IMR-90 (cell line): ENCODE measurements around the gene TMTC2. TPM values are rescaled to one million over a fixed set of nuclear protein-coding genes. Genes with fewer than 3 reads are reported as not detected.

Experiments used
- ATAC-seq: fragments of 200-7000 bp; cut with Tn5 transposase; 2 replicates; pipeline ENCODE4 v1.9.1; 2020; ENCODE audit warnings: low read depth, mild to moderate bottlenecking, moderate library complexity
- BruUV-seq: library from RNA; stranded (reverse); fragments of 400-500 nt; replicated peaks from 2 replicates; lab custom pipeline; 2021; lab: Mats Ljungman, UMichigan
- CTCF ChIA-PET: fragments of 300-600 bp; formaldehyde crosslinking; extraction: SDS; loops from one replicate; lab custom pipeline; 2021; ENCODE audit warnings: antibody characterized with exemption; lab: Yijun Ruan, JAX
- POLR2A ChIA-PET: fragments of 300-600 bp; sonication (Branson Sonifier 250); formaldehyde crosslinking; loops from one replicate; lab custom pipeline; 2022; ENCODE audit warnings: antibody characterized with exemption; ENCODE audit not compliant: unreplicated experiment; lab: Charles Lee
- DNase-seq: peaks from one replicate; pipeline ENCODE4 v3.0.0; 2013
- H2AFZ ChIP-seq: replicated peaks from 2 replicates; pipeline ENCODE3; 2013; ENCODE audit warnings: low read length, mild to moderate bottlenecking; ENCODE audit not compliant: poor library complexity
- H2AK5ac ChIP-seq: 2 replicates; pipeline ENCODE4 v1.6.1; 2013; ENCODE audit warnings: low read depth, low read length, inconsistent platforms
- H2AK9ac ChIP-seq: replicated peaks from 2 replicates; pipeline ENCODE3; 2013; ENCODE audit warnings: mild to moderate bottlenecking, low read depth, low read length, moderate library complexity; ENCODE audit not compliant: poor library complexity
- H2BK120ac ChIP-seq: 2 replicates; pipeline ENCODE4 v1.6.1; 2013; ENCODE audit warnings: low read depth, low read length, inconsistent platforms
- H2BK15ac ChIP-seq: 3 replicates; pipeline ENCODE4 v1.6.1; 2013; ENCODE audit warnings: low read depth, low read length, inconsistent platforms
- H2BK20ac ChIP-seq: 2 replicates; pipeline ENCODE4 v1.6.1; 2013; ENCODE audit warnings: low read depth, mild to moderate bottlenecking, inconsistent platforms, low read length, moderate library complexity
- H2BK5ac ChIP-seq: 2 replicates; pipeline ENCODE4 v1.6.1; 2013; ENCODE audit warnings: mild to moderate bottlenecking, low read depth, low read length, inconsistent platforms; ENCODE audit not compliant: poor library complexity, severe bottlenecking
- H3K14ac ChIP-seq: replicated peaks from 2 replicates; pipeline ENCODE4 v1.6.1; 2013; ENCODE audit warnings: low read depth, low read length, inconsistent platforms
- H3K18ac ChIP-seq: 2 replicates; pipeline ENCODE4 v1.6.1; 2013; ENCODE audit warnings: low read depth, low read length, control low read depth
- H3K23ac ChIP-seq: 2 replicates; pipeline ENCODE4 v1.6.1; 2013; ENCODE audit warnings: low read depth, low read length, inconsistent platforms
- H3K27ac ChIP-seq: 2 replicates; pipeline ENCODE4 v1.5.1; 2013; ENCODE audit warnings: mild to moderate bottlenecking, control low read depth, low read length; ENCODE audit not compliant: insufficient read depth
- H3K27me3 ChIP-seq: 2 replicates; pipeline ENCODE4 v1.6.1; 2013; ENCODE audit warnings: low read length; ENCODE audit not compliant: control insufficient read depth, insufficient read depth
- H3K36me3 ChIP-seq: 2 replicates; pipeline ENCODE4 v1.6.1; 2013; ENCODE audit warnings: low read length, mixed read lengths; ENCODE audit not compliant: control insufficient read depth, insufficient read depth
- H3K4ac ChIP-seq: 2 replicates; pipeline ENCODE4 v1.6.1; 2013; ENCODE audit warnings: low read depth, low read length, inconsistent platforms
- H3K4me1 ChIP-seq: 2 replicates; pipeline ENCODE4 v1.6.1; 2013; ENCODE audit warnings: low read length, mixed read lengths; ENCODE audit not compliant: control insufficient read depth, insufficient read depth
- H3K4me2 ChIP-seq: 2 replicates; pipeline ENCODE4 v1.6.1; 2013; ENCODE audit warnings: low read depth, mild to moderate bottlenecking, control low read depth, low read length, moderate library complexity
- H3K4me3 ChIP-seq: 2 replicates; pipeline ENCODE4 v1.5.1; 2013; ENCODE audit warnings: low read depth, mild to moderate bottlenecking, control low read depth, low read length, moderate library complexity; ENCODE audit not compliant: insufficient read depth
- H3K56ac ChIP-seq: 2 replicates; pipeline ENCODE4 v1.6.1; 2013; ENCODE audit warnings: low read length, inconsistent platforms; ENCODE audit not compliant: insufficient read depth; ENCODE audit errors: extremely low read depth
- H3K79me1 ChIP-seq, 2 experiments: 2 replicates each; pipeline ENCODE4 v1.6.1; 2013; ENCODE audit warnings: low read length in 2 of 2, inconsistent platforms in 1 of 2, low read depth in 1 of 2
- H3K9ac ChIP-seq: 2 replicates; pipeline ENCODE4 v1.6.1; 2013; ENCODE audit warnings: low read depth, low read length, control low read depth
- H3K9me1 ChIP-seq: 2 replicates; pipeline ENCODE4 v1.6.1; 2013; ENCODE audit warnings: low read length, inconsistent platforms; ENCODE audit not compliant: insufficient read depth
- H3K9me3 ChIP-seq: 2 replicates; pipeline ENCODE4 v1.6.1; 2013; ENCODE audit warnings: low read length; ENCODE audit not compliant: control insufficient read depth, insufficient read depth
- H4K20me1 ChIP-seq: 2 replicates; pipeline ENCODE4 v1.6.1; 2013; ENCODE audit warnings: low read length, inconsistent platforms; ENCODE audit not compliant: insufficient read depth
- H4K5ac ChIP-seq: 2 replicates; pipeline ENCODE4 v1.6.1; 2013; ENCODE audit warnings: mild to moderate bottlenecking, low read depth, low read length, control low read depth
- H4K8ac ChIP-seq, 2 experiments: 2 replicates each; pipeline ENCODE4 v1.6.1; 2013; ENCODE audit warnings: low read depth in 2 of 2, low read length in 2 of 2, control low read depth in 1 of 2, inconsistent platforms in 1 of 2
- H4K91ac ChIP-seq: 2 replicates; pipeline ENCODE4 v1.6.1; 2013; ENCODE audit warnings: low read depth, low read length, inconsistent platforms; ENCODE audit not compliant: insufficient read depth
- BHLHE40 ChIP-seq: fragments of 150-350 bp; IDR thresholded peaks from 2 replicates; pipeline ENCODE4 v1.6.1; 2016; ENCODE audit warnings: mild to moderate bottlenecking, low read depth, low read length
- CEBPB ChIP-seq: IDR thresholded peaks from 2 replicates; pipeline ENCODE4 v1.6.1; 2012; ENCODE audit warnings: low read depth, low read length, improper control_type of control experiment
- CHD1 ChIP-seq: IDR thresholded peaks from 2 replicates; pipeline ENCODE4 v1.6.1; 2012; ENCODE audit warnings: low read depth, low read length, improper control_type of control experiment
- CTCF ChIP-seq: conservative IDR thresholded peaks from 2 replicates; pipeline ENCODE4 v1.5.1; 2012; ENCODE audit warnings: mild to moderate bottlenecking, low read depth, low read length, improper control_type of control experiment
- ELK1 ChIP-seq: fragments of 150-350 bp; IDR thresholded peaks from 2 replicates; pipeline ENCODE4 v1.6.1; 2016; ENCODE audit warnings: low read depth, mild to moderate bottlenecking, low read length, moderate library complexity, borderline replicate concordance
- FOS ChIP-seq: fragments of 150-350 bp; IDR thresholded peaks from 2 replicates; pipeline ENCODE4 v1.6.1; 2016; ENCODE audit warnings: low read depth, low read length
- MAFK ChIP-seq: IDR thresholded peaks from 2 replicates; pipeline ENCODE4 v1.6.1; 2012; ENCODE audit warnings: low read depth, low read length, improper control_type of control experiment
- NFE2L2 ChIP-seq: fragments of 150-350 bp; IDR thresholded peaks from 2 replicates; pipeline ENCODE4 v1.6.1; 2016; ENCODE audit warnings: low read depth, mild to moderate bottlenecking, low read length
- RAD21 ChIP-seq: IDR thresholded peaks from 2 replicates; pipeline ENCODE4 v1.6.1; 2012; ENCODE audit warnings: low read length, improper control_type of control experiment
- RCOR1 ChIP-seq: IDR thresholded peaks from 2 replicates; pipeline ENCODE4 v1.6.1; 2012; ENCODE audit warnings: mild to moderate bottlenecking, low read length, improper control_type of control experiment; ENCODE audit not compliant: insufficient replicate concordance
- USF2 ChIP-seq: fragments of 150-350 bp; IDR thresholded peaks from 2 replicates; pipeline ENCODE4 v1.6.1; 2017; ENCODE audit warnings: mild to moderate bottlenecking, antibody characterized with exemption, low read length, low read depth
- WGBS, 2 experiments: methylation state at CpG; one replicate each; pipeline versions ENCODE4 v1.1.5 to v1.1.7; 2013; ENCODE audit warnings: missing lambda C conversion rate in 2 of 2; ENCODE audit not compliant: insufficient read length in 1 of 2; ENCODE audit errors: extremely low coverage in 2 of 2; 5-methylcytosine and 5-hydroxymethylcytosine counted together
- dilution Hi-C: fragments of 300-500 bp; cut with HindIII; formaldehyde crosslinking; loops from one replicate; pipeline ENCODE4 v1.14.3; 2018; ENCODE audit warnings: low sequenced_read_pairs; ENCODE audit not compliant: unreplicated experiment
- in situ Hi-C: fragments of 300-500 bp; cut with MboI; formaldehyde crosslinking; loops from 3 replicates; pipeline ENCODE4 v1.14.3; 2019; ENCODE audit warnings: low sequenced_read_pairs, inconsistent platforms, mixed read lengths
- intact Hi-C: fragments of 100-400 bp; cut with micrococcal nuclease; formaldehyde crosslinking; loops from 2 replicates; pipeline ENCODE4 v1.10.0; 2022
- polyA plus RNA-seq, 3 experiments: library from polyadenylated mRNA; depleted of rRNA; stranded (reverse); fragments of >200 nt; gene quantifications; 2 replicates each; pipeline ENCODE4 v1.2.3, GENCODE V29; 2012; ENCODE audit warnings: low replicate concordance in 1 of 3
- total RNA-seq: library from RNA; depleted of rRNA; stranded (reverse); fragments of >200 nt; gene quantifications from 2 replicates; pipeline ENCODE4 v1.2.3, GENCODE V29; 2012

TMTC2 gene
- total and polyA plus RNA-seq, 2 of the 4 experiments (the other 2 are of a cell fraction), result 0.56 to 1.4 TPM

- ATAC-seq (no peak), DNase-seq (no peak)
- Histone ChIP-seq H2AK5ac (no peak overlapping the region), H3K9ac (no peak overlapping the region), H3K14ac (no peak overlapping the region), H3K36me3 (no peaks in the 10 kb centered on the region), H3K4me3 (no peak overlapping the region), H2BK120ac (no peak overlapping the region), H4K20me1 (no peaks in the 10 kb centered on the region), H2BK20ac (no peak overlapping the region), H2BK5ac (no peak overlapping the region), H3K27me3 (no peaks in the 10 kb centered on the region), H3K4ac (no peak overlapping the region), H3K56ac (no peak overlapping the region), H2AK9ac (no peak overlapping the region), H2BK15ac (no peak overlapping the region), H3K9me3 (no peaks in the 10 kb centered on the region), H2AFZ (no peak overlapping the region), H3K18ac (no peak overlapping the region), H3K4me2 (no peak overlapping the region), H3K9me1 (no peaks in the 10 kb centered on the region), H3K23ac (no peak overlapping the region), H3K27ac (no peak overlapping the region), H4K5ac (no peak overlapping the region), H4K91ac (no peak overlapping the region), H3K4me1 (no peaks in the 10 kb centered on the region), H3K79me1 (no peaks in the 10 kb centered on the region), H4K8ac (no peak overlapping the region)
- dilution Hi-C loops (no loop called here), intact Hi-C loops (no loop called here), in situ Hi-C loops (no loop called here)
- WGBS, 2 experiments, result 80 to 100% methylated on average over 1 to 3 of the region's 3 CpGs
- no TSS peak for BruUV-seq
- TF ChIP-seq NFE2L2 (no peak), USF2 (no peak), FOS (no peak), CEBPB (no peak), CTCF (no peak), RAD21 (no peak), ELK1 (no peak), BHLHE40 (no peak), MAFK (no peak), CHD1 (no peak), RCOR1 (no peak)
- ChIA-PET CTCF (no interaction called here), POLR2A (no interaction called here)
These were observed 162.1 kb downstream of the TMTC2 start for GRCh38 chr12:82848845-82849244.
